Posterior cingulate gyrus (tissue), 11 donors: ENCODE results near the gene HES5.
"Not testable (repeated sequence)": the region's sequence is repeated elsewhere in the genome, so short reads cannot be mapped to it uniquely, and the experiment has no call there.

Source experiments
- DNase-seq, 10 donors: peaks; one replicate each; pipeline versions ENCODE4 v3.0.0 to v3.0.0-alpha.2; 2020 to 2021; ENCODE audit warnings: mixed read lengths in 3 of 10
- intact Hi-C: fragments of 100-400 bp; cut with DNase I; formaldehyde crosslinking; loops from one replicate; pipeline ENCODE4 v1.15.1; 2023

Gene HES5

GRCh38 chr1:2561898-2562895 lies 32.1 kb upstream of the HES5 start:
- intact Hi-C loops = no loop called here
- no peak for DNase-seq

GRCh38 chr1:2561446-2561845 lies 31.4 kb upstream of the HES5 start:
- intact Hi-C loops = no loop called here
- no peak for DNase-seq

- DNase-seq = no peak
- intact Hi-C loops = no loop called here
Observed at GRCh38 chr1:2560299-2561073, 30.4 kb upstream of the HES5 start.

DNA sequence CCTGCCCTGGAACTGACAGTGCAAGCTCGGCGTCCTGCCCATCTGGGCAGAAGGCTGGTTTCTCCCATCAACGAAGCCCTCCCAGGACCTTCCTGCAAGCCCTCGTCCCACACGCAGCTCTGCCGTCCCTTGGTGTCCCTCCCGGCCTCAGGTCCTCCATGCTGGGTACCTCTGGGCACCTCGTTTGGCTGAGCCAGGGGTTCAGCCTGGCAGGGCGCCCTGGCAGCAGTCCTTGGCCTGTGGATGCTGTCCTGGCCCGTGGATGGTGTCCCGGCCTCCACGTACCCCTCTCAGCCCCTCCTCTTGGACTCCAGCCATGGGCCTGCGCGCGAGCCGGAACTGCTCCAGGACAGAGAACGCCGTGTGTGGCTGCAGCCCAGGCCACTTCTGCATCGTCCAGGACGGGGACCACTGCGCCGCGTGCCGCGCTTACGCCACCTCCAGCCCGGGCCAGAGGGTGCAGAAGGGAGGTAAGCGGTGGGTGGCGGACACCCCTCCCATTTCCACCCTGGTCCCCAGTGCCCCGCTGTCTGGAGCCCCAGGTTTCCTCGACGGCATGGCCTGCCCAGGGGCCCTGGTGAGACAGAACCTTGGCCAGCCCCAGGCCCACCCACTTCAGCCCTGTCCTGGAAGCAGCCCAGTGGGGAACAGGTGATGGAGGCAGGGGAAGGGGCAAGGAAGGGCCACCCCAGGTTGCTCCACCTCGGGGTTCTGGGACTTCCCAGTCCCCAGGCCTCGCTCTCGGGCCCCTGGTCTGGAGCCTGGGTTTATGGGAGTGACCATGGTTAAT lies 29.6 kb upstream of the HES5 start:
- intact Hi-C loops = no loop called here
- DNase-seq = no peak

GRCh38 chr1:2558861-2559260 lies 28.8 kb upstream of the HES5 start:
- no peak for DNase-seq
- intact Hi-C loops = no loop called here

- no peak for DNase-seq
- intact Hi-C loops = no loop called here
Observed at GRCh38 chr1:2558420-2558819, 28.4 kb upstream of the HES5 start.

DNA sequence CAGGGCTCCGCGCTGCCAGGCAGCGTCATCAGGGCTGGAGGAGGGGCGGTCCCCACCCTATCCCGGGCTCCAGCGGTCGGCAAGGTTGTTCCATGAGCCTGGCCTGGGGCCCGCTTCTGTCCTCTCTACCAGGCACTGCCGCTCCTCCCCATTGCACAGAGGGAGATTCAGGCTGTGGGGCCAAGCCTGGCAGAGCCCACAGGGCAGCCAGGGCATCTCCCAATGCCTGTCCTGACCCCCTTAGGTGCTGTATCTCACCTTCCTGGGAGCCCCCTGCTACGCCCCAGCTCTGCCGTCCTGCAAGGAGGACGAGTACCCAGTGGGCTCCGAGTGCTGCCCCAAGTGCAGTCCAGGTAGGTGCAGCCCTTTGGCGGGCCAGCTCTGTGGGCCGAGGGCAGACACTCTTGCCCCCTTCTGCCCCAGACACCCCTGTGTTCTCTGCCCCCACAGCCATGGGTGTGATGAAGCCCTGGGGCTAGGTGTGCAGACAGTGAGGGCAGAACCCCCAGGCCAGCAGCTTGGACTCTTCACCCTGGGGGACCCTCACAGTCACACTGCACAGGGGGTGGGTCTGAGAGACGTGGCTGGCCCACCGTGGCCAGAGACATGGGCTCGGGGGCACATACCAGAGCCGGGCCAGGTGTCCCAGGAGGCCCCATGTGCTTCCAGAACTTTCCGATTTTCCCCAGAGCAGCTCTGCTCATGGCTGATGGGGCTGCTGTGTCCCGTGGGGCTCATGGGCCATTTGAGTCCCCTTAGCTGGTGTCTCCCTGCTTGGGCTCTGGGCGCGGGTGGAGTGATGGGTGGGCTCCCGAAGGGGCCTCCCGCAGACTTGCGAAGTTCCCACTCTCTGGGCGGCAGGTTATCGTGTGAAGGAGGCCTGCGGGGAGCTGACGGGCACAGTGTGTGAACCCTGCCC lies 27.7 kb upstream of the HES5 start:
- DNase-seq = no peak
- intact Hi-C loops = no loop called here

- DNase-seq = no peak
Observed at GRCh38 chr1:2556678-2557481, 26.8 kb upstream of the HES5 start.

DNA sequence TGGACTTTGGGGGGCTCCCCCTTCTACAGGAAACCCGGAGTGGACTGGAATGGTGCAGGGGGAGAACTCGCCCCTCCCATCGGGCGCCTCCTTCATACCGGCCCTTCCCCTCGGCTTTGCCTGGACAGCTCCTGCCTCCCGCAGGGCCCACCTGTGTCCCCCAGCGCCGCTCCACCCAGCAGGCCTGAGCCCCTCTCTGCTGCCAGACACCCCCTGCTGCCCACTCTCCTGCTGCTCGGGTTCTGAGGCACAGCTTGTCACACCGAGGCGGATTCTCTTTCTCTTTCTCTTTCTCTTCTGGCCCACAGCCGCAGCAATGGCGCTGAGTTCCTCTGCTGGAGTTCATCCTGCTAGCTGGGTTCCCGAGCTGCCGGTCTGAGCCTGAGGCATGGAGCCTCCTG lies 26.2 kb upstream of the HES5 start, which contains the start of gene TNFRSF14:
Gene TNFRSF14 (plus strand): TSS at position 95 of the 401 bp plus-strand sequence. CDS start 294 bp downstream, at position 389.
- peak in 3 of 10 donors; percentile 36 to 53 (median 47) for DNase-seq
- intact Hi-C loops = no loop called here

More at GRCh38 chr1:2556678-2557481, 26.8 kb upstream of the HES5 start:
- intact Hi-C loops = no loop called here

DNA sequence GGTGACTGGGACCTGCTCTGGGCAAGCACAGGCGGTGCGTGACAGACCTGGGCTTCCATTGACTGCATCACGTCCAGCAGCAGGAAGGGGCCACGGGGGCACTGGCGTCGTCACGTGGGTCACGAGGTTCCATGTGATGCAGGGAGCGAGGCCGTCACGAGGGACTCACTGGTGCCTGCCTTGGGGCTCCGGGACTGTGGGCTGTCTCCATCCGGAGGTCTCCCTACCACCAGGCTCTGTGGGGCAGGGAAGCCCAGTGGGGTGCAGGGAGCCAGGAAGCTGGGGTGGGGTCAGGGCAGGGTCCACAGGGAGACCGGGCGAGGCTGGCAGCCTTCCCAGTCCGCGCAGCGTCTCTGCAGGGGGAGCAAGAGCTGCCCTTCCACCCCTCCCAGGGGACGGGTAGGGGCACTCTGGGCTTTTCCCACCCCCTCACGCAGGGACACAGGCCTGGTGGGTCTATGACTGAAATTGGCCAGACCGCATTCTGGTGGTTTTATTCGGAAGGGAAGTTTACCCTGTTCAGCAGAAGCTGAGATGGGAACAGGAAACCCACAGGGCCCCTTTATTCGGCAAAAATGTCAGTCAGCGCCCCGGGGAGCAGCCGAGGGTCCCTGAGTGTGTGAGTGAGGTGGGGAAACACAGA lies 25.7 kb upstream of the HES5 start:
- DNase-seq = peak in 4 of 10 donors; percentile 40 to 91 (median 46)
- intact Hi-C loops = no loop called here

- no peak for DNase-seq
- intact Hi-C loops = no loop called here
Observed at GRCh38 chr1:2554621-2555387, 24.7 kb upstream of the HES5 start.

DNA sequence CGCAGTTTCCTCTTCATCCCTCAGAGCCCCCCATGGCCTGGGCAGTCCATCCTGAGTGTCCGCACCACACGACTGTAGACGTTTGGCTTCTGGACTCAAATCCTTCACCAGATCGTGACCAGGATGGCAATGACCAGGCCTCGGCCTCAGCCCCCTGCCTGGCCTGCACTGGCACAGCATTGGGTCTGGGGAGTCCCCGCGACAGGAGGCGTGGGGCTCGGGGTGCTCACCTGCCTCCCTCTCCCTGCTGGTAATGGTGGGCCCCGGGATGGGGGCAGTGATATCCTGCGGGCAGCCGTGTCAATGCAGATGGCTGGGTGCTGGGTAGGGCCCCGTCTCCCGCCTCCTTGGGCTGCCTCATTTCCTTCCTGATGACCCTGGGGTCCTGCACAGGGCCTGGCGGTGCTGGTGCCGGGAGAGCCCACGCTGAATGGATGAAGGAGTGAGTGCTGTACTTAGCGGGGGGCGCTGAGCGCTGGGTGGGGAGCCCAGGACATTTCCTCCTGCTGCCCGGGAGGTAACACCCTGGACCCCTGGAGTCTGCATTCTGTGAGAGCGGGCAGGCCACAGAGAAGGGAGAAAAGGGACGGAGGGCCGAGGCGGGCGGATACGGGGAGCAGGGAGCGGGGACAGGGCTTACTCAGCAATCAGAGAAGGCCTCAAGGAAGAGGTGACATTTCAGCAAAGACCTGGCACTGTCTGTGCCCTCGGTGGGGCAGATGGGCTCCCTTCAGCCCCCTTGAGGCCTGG lies 24.0 kb upstream of the HES5 start:
- no peak for DNase-seq
- intact Hi-C loops = no loop called here

- DNase-seq, intact Hi-C loops: not testable (repeated sequence)
Observed at GRCh38 chr1:2553076-2553475, 23.0 kb upstream of the HES5 start.

- no peak for DNase-seq
- intact Hi-C loops = no loop called here
Observed at GRCh38 chr1:2552189-2552588, 22.1 kb upstream of the HES5 start.

- intact Hi-C loops, DNase-seq: not testable (repeated sequence)
Observed at GRCh38 chr1:2551544-2551943, 21.5 kb upstream of the HES5 start.

DNA sequence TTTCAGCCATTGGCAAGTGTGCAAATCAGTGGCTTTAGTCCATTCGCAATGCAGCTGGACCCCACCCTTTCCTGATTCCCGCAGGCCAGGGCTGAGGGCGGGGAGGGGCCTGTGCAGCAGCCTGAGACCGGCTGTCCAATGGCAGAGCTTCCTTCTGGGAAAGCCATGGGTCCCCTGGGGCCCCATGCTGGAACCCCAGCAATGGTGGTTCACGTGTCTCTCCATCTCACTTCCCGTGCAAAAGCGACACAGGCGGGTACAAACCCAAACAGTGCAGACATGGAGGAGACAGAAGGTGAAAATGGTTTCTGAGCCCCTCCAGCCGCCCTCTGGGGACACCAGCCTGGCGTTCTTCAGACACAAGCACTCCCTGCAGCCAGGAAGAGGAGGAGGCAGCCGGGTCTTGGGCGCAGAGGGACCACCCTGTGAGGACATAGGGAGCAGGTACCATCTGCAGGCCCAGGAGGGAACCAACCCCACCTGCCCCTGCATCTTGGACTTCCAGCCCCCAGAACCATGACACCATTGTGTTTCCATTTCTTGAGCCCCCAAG lies 20.3 kb upstream of the HES5 start:
- intact Hi-C loops, DNase-seq: not testable (repeated sequence)
